SK-N-SH (cell line): Measurements from ENCODE around the gene ERMAP. TPM values are rescaled to one million over a fixed set of nuclear protein-coding genes. Genes with fewer than 3 reads are reported as not detected.
"Not testable (repeated sequence)": the region's sequence is repeated elsewhere in the genome, so short reads cannot be mapped to it uniquely, and the experiment has no call there.

Experiments
- CTCF ChIA-PET: fragments of 300-600, 350-600 bp; formaldehyde crosslinking; extraction: SDS; loops from one replicate; lab custom pipeline; 2021; lab: Yijun Ruan, JAX
- POLR2A ChIA-PET: fragments of 350-600 bp; sonication (Branson Sonifier 250); formaldehyde crosslinking; extraction: SDS; loops from one replicate; lab custom pipeline; 2020; ENCODE audit warnings: antibody characterized with exemption, inconsistent platforms; lab: Yijun Ruan, JAX
- DNase-seq: peaks from one replicate; pipeline ENCODE4 v3.0.0; 2012
- H2AFZ ChIP-seq: fragments of 200-600 bp; sonication (generic); 2 replicates; pipeline ENCODE4 v1.8.1; 2016; ENCODE audit warnings: antibody characterized with exemption, mild to moderate bottlenecking, low read depth
- H3F3A ChIP-seq: fragments of 200-600 bp; sonication (generic); replicated peaks from 2 replicates; pipeline ENCODE3; 2016; ENCODE audit warnings: antibody characterized with exemption, mild to moderate bottlenecking; ENCODE audit not compliant: insufficient read depth
- H3K27ac ChIP-seq, 2 experiments: fragments of 200-500 bp in 1 of 2; fragments of 200-600 bp in 1 of 2; sonication (Bioruptor generic) in 1 of 2; sonication (generic), shearing (Covaris generic) in 1 of 2; 2 replicates each; pipeline versions ENCODE4 v1.5.1 to v1.6.1; 2014 to 2016; ENCODE audit warnings: low read depth in 2 of 2, inconsistent platforms in 1 of 2, low read length in 1 of 2, mild to moderate bottlenecking in 1 of 2, mixed read lengths in 1 of 2
- H3K27me3 ChIP-seq: fragments of 200-600 bp; sonication (generic), shearing (Covaris generic); 2 replicates; pipeline ENCODE4 v1.6.1; 2016; ENCODE audit warnings: mixed run types; ENCODE audit not compliant: insufficient read depth
- H3K36me3 ChIP-seq, 2 experiments: fragments of 200-500 bp in 1 of 2; fragments of 200-600 bp in 1 of 2; sonication (Bioruptor generic) in 1 of 2; sonication (generic) in 1 of 2; replicated peaks in 1 of 2; 2 replicates each; pipeline versions ENCODE3 to v1.5.1; 2014 to 2016; ENCODE audit warnings: low read length in 1 of 2, mild to moderate bottlenecking in 1 of 2; ENCODE audit not compliant: insufficient read depth in 2 of 2, control insufficient read depth in 1 of 2
- H3K4me1 ChIP-seq, 2 experiments: fragments of 200-500 bp in 1 of 2; fragments of 200-600 bp in 1 of 2; sonication (Bioruptor generic) in 1 of 2; sonication (generic), shearing (Covaris generic) in 1 of 2; 2 replicates each; pipeline versions ENCODE4 v1.5.1 to v1.6.1; 2014 to 2016; ENCODE audit warnings: low read depth in 1 of 2, low read length in 1 of 2, mixed run types in 1 of 2; ENCODE audit not compliant: insufficient read depth in 2 of 2, control insufficient read depth in 1 of 2
- H3K4me2 ChIP-seq: fragments of 200-600 bp; sonication (generic), shearing (Covaris generic); 2 replicates; pipeline ENCODE4 v1.6.1; 2017; ENCODE audit warnings: mixed run types
- H3K4me3 ChIP-seq, 2 experiments: fragments of 200-500 bp in 1 of 2; fragments of 200-600 bp in 1 of 2; sonication (Bioruptor generic) in 1 of 2; sonication (generic), shearing (Covaris generic) in 1 of 2; 2 replicates each; pipeline versions ENCODE4 v1.5.1 to v1.8.1; 2014 to 2016; ENCODE audit warnings: low read depth in 2 of 2, inconsistent platforms in 1 of 2, low read length in 1 of 2, mild to moderate bottlenecking in 1 of 2, mixed read lengths in 1 of 2, moderate library complexity in 1 of 2
- H3K79me2 ChIP-seq: fragments of 200-600 bp; sonication (generic); 2 replicates; pipeline ENCODE4 v1.8.1; 2017; ENCODE audit warnings: mild to moderate bottlenecking; ENCODE audit not compliant: insufficient read depth
- H3K9ac ChIP-seq: fragments of 200-600 bp; sonication (generic); 2 replicates; pipeline ENCODE4 v1.6.1; 2017; ENCODE audit warnings: mixed run types
- H3K9me2 ChIP-seq: fragments of 200-600 bp; sonication (generic); 2 replicates; pipeline ENCODE4 v1.6.1; 2017; ENCODE audit warnings: mixed run types
- H3K9me3 ChIP-seq: fragments of 200-600 bp; sonication (generic); 2 replicates; pipeline ENCODE4 v1.6.1; 2017; ENCODE audit warnings: mixed run types, mild to moderate bottlenecking, moderate library complexity
- H4K20me1 ChIP-seq: fragments of 200-600 bp; sonication (generic); 2 replicates; pipeline ENCODE4 v1.6.1; 2017; ENCODE audit warnings: mild to moderate bottlenecking, mixed run types; ENCODE audit not compliant: insufficient read depth
- CHD2 ChIP-seq: fragments of 150-350 bp; IDR thresholded peaks from 2 replicates; pipeline ENCODE4 v1.6.1; 2018; ENCODE audit warnings: low read length; ENCODE audit not compliant: partially characterized antibody
- EP300 ChIP-seq, 2 experiments: IDR thresholded peaks; 2 replicates each; pipeline versions ENCODE4 v1.4.0 to v1.6.1; 2012; ENCODE audit warnings: borderline replicate concordance in 1 of 2, low read depth in 1 of 2, low read length in 1 of 2
- EZH2phosphoT487 ChIP-seq: fragments of 200-600 bp; sonication (generic); IDR thresholded peaks from 2 replicates; pipeline ENCODE4 v1.6.1; 2017; ENCODE audit warnings: low read depth, mixed run types, mild to moderate bottlenecking, antibody characterized with exemption, moderate library complexity, borderline replicate concordance
- FOSL2 ChIP-seq: IDR thresholded peaks from 2 replicates; pipeline ENCODE4 v1.4.0; 2012; ENCODE audit warnings: low read depth, mild to moderate bottlenecking, moderate library complexity, borderline replicate concordance
- GABPA ChIP-seq: IDR thresholded peaks from 2 replicates; pipeline ENCODE4 v1.4.0; 2012; ENCODE audit warnings: low read depth, mild to moderate bottlenecking
- GATA2 ChIP-seq: sonication (generic); formaldehyde crosslinking; IDR thresholded peaks from 2 replicates; pipeline ENCODE4 v1.5.0; 2020; ENCODE audit warnings: mild to moderate bottlenecking, missing genetic modification reagents
- NFIC ChIP-seq: IDR thresholded peaks from 2 replicates; pipeline ENCODE4 v1.4.0; 2012; ENCODE audit warnings: borderline replicate concordance
- RAD21 ChIP-seq: IDR thresholded peaks from 2 replicates; pipeline ENCODE4 v1.6.1; 2012; ENCODE audit warnings: mild to moderate bottlenecking, low read length
- RFX5 ChIP-seq: IDR thresholded peaks from 2 replicates; pipeline ENCODE4 v1.6.1; 2012; ENCODE audit warnings: mild to moderate bottlenecking, improper control_type of control experiment, low read length
- SMC3 ChIP-seq: IDR thresholded peaks from 2 replicates; pipeline ENCODE4 v1.6.1; 2012; ENCODE audit warnings: low read depth, low read length, improper control_type of control experiment
- TCF12 ChIP-seq: IDR thresholded peaks from 2 replicates; pipeline ENCODE4 v1.4.0; 2012
- WGBS: methylation state at CpG from one replicate; pipeline ENCODE4 v1.1.6; 2017; ENCODE audit warnings: low lambda C conversion rate; 5-methylcytosine and 5-hydroxymethylcytosine counted together
- polyA plus RNA-seq, 3 experiments: library from polyadenylated mRNA; depleted of rRNA; stranded (reverse); fragments of >200 nt; gene quantifications; 2 replicates each; pipeline ENCODE4 v1.2.3, GENCODE V29; 2012
- TF ChIP-seq, protein P1 (sequence below): IDR thresholded peaks from 2 replicates; pipeline ENCODE4; 2012
- TF ChIP-seq, protein P2 (sequence below): IDR thresholded peaks from 2 replicates; pipeline ENCODE4 v1.4.0; 2012; ENCODE audit warnings: low read depth, borderline replicate concordance

ERMAP gene
- polyA plus RNA-seq, 1 of the 3 experiments (the other 2 are of a cell fraction) = 10.4 TPM

DNA sequence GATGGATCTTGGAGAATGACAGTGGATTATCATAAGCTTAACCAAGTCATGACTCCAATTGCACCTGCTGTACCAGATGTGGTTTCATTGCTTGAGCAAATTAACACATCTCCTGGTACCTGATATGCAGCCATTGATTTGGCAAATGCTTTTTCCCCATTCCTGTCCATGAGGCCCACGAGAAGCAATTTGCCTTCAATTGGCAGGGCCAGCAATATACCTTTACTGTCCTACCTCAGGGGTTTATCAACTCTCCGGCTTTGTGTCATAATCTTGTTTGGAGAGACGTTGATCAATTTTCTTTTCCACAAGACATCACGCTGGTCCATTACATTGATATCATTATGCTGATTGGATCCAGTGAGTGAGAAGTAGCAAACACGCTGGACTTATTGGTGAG lies 49.6 kb downstream of the ERMAP start:
- no peaks in the 10 kb centered on the region for H3K4me1 ChIP-seq
- DNase-seq = no peak
- no peaks in the 10 kb centered on the region for H3K79me2 ChIP-seq
- no peak overlapping the region for H2AFZ ChIP-seq
- ChIA-PET CTCF (interaction anchor here (1.7 kb wide), 1 partner anchor 14 kb away, joined by 4 read pairs; no protein-coding TSS in a partner anchor), POLR2A (no interaction called here)
- no peaks in the 10 kb centered on the region for H3K36me3 ChIP-seq
- H3F3A ChIP-seq = no peaks in the 10 kb centered on the region
- H3K9me2 ChIP-seq = no peaks in the 10 kb centered on the region
- no peak overlapping the region for H3K4me2 ChIP-seq
- 27% methylated on average over 5 of the region's 5 CpGs for WGBS
- no peaks in the 10 kb centered on the region for H3K9me3 ChIP-seq
- H3K9ac ChIP-seq = no peak overlapping the region
- H4K20me1 ChIP-seq = no peaks in the 10 kb centered on the region
- TF ChIP-seq, protein P1, sequence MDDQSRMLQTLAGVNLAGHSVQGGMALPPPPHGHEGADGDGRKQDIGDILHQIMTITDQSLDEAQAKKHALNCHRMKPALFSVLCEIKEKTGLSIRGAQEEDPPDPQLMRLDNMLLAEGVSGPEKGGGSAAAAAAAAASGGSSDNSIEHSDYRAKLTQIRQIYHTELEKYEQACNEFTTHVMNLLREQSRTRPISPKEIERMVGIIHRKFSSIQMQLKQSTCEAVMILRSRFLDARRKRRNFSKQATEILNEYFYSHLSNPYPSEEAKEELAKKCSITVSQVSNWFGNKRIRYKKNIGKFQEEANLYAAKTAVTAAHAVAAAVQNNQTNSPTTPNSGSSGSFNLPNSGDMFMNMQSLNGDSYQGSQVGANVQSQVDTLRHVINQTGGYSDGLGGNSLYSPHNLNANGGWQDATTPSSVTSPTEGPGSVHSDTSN = no peak
- no peak for TF ChIP-seq GATA2 (CRISPR knock-in tag)
- TF ChIP-seq FOSL2 = no peak
- TF ChIP-seq RAD21 = no peak
- TF ChIP-seq EZH2phosphoT487 = no peak
- TF ChIP-seq RFX5 = no peak
- TF ChIP-seq, protein P2, sequence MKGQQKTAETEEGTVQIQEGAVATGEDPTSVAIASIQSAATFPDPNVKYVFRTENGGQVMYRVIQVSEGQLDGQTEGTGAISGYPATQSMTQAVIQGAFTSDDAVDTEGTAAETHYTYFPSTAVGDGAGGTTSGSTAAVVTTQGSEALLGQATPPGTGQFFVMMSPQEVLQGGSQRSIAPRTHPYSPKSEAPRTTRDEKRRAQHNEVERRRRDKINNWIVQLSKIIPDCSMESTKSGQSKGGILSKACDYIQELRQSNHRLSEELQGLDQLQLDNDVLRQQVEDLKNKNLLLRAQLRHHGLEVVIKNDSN = no peak
- no peak for TF ChIP-seq CHD2
- TF ChIP-seq TCF12 = no peak
- TF ChIP-seq SMC3 = no peak
- TF ChIP-seq EP300 (IDR thresholded peaks at IDR 0.05; ENCODE audit: borderline replicate concordance in 1 of 2, low read depth in 1 of 2, low read length in 1 of 2) = no peak
- TF ChIP-seq GABPA = no peak
- TF ChIP-seq NFIC = no peak
- no peaks in the 10 kb centered on the region; the same call in 1 of the 2 replicates for H3K27me3 ChIP-seq
- H3K4me3 ChIP-seq = no peak overlapping the region
- no peak overlapping the region for H3K27ac ChIP-seq

DNA sequence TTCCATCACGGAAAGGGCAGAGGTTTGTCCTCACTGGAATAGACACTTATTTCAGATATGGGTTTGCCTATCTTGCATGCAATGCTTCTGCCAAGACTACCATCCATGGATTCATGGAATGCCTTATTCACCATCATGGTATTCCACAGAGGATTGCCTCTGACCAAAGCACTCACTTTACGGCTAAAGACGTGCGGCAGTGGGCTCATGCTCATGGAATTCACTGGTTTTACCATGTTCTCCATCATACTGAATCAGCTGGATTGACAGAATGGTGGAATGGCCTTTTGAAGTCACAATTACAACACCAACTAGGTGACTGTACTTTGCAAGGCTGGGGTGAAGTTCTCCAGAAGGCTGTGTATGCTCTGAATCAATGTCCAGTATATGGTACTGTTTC lies 51.5 kb downstream of the ERMAP start:
- CTCF ChIA-PET, H3K4me3 ChIP-seq, H3K36me3 ChIP-seq, H3K4me2 ChIP-seq, H3F3A ChIP-seq, H2AFZ ChIP-seq, H3K9ac ChIP-seq, H3K9me2 ChIP-seq, H3K27me3 ChIP-seq, H3K79me2 ChIP-seq, H3K27ac ChIP-seq, POLR2A ChIA-PET, H3K4me1 ChIP-seq, H4K20me1 ChIP-seq, H3K9me3 ChIP-seq, DNase-seq: not testable (repeated sequence)
- 9% methylated on average over 3 of the region's 4 CpGs for WGBS

DNA sequence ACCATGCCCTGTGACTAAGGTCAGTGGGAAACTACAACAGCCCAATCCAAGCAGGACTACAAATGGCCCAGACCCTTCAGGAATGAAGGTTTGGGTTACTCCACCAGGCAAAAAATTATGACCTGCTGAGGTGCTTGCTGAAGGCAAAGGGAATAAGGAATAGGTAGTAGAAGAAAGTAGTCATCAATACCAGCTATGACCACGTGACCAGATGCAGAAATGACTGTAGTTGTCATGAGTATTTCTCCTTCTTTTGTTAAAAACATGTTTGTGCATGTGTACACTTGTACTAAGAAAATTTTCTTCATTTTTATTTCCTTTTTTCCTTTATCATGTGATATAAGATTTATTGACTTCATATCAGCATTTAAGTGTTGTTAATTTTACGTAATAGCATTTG lies 52.3 kb downstream of the ERMAP start:
- H3K4me3 ChIP-seq, H3K27me3 ChIP-seq, H3K9me3 ChIP-seq, H3K4me2 ChIP-seq, H3K27ac ChIP-seq, POLR2A ChIA-PET, DNase-seq, H3K79me2 ChIP-seq, CTCF ChIA-PET, H3K9ac ChIP-seq, H3F3A ChIP-seq, H4K20me1 ChIP-seq, H3K36me3 ChIP-seq, H3K9me2 ChIP-seq, H3K4me1 ChIP-seq, H2AFZ ChIP-seq: not testable (repeated sequence)
- WGBS = 32% methylated on average over 2 of the region's 2 CpGs

DNA sequence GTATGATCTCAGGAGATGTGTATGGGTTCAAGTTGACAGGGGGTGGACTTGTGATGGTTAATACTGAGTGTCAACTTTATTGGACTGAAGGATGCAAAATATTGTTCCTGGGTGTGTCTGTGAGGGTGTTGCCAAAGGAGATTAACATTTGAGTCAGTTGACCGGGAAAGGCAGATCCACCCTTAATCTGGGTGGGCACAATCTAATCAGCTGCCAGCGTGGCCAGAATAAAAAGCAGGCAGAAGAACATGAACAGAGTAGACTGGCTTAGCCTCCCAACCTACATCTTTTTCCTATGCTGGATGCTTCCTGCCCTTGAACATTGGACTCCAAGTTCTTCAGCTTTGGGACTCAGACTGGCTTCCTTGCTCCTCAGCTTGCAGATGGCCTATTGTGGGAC lies 52.8 kb downstream of the ERMAP start:
- WGBS = 38% methylated on average over 2 of the region's 2 CpGs
- not testable (repeated sequence) for H3F3A ChIP-seq, H3K9ac ChIP-seq

DNA sequence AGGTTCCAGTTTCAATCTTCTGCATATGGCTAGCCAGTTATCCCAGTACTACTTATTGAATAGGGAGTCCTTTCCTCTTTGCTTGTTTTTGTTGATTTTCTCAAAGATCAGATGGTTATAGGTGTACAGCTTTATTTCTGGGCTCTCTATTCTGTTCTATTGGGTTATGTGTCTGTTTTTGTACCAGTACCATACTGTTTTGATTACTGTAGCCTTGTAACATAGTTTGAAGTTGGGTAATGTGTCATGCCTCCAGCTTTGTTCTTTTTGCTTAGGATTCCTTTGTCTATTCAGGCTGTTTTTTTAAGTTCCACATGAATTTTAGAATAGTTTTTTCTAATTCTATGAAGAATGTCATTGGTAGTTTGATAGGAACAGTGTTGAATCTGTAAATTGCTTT lies 56.2 kb downstream of the ERMAP start:
- DNase-seq, H4K20me1 ChIP-seq, H3K79me2 ChIP-seq, H3K4me2 ChIP-seq, POLR2A ChIA-PET, H3K9me2 ChIP-seq, H3K27me3 ChIP-seq, H3K36me3 ChIP-seq, H3K4me1 ChIP-seq, H2AFZ ChIP-seq, H3K9ac ChIP-seq, H3K9me3 ChIP-seq, H3F3A ChIP-seq, H3K27ac ChIP-seq, H3K4me3 ChIP-seq: not testable (repeated sequence)
- CTCF ChIA-PET = interaction anchor here (1.2 kb wide), 1 partner anchor 200 kb away, joined by 3 read pairs; no protein-coding TSS in a partner anchor

More for the DNA sequence above, 52.8 kb downstream of the ERMAP start:
- H3K9me3 ChIP-seq, H3K79me2 ChIP-seq, H2AFZ ChIP-seq, DNase-seq, H3K27me3 ChIP-seq, H3K36me3 ChIP-seq, H3K27ac ChIP-seq, H3K4me1 ChIP-seq, H3K9me2 ChIP-seq, H4K20me1 ChIP-seq, H3K4me3 ChIP-seq, POLR2A ChIA-PET, H3K4me2 ChIP-seq: not testable (repeated sequence)
- CTCF ChIA-PET = interaction anchor here (1.8 kb wide), 1 partner anchor 23 kb away, joined by 5 read pairs; the partner anchor contains the start of gene ZNF691
